Astrocyte of the hippocampus (primary cell): ENCODE data around the gene CACNA1C.

ENCODE experiments used
- DNase-seq: peaks from one replicate; pipeline ENCODE4 v3.0.0; 2011; ENCODE audit warnings: low read depth, low spot score

The CACNA1C gene

DNA sequence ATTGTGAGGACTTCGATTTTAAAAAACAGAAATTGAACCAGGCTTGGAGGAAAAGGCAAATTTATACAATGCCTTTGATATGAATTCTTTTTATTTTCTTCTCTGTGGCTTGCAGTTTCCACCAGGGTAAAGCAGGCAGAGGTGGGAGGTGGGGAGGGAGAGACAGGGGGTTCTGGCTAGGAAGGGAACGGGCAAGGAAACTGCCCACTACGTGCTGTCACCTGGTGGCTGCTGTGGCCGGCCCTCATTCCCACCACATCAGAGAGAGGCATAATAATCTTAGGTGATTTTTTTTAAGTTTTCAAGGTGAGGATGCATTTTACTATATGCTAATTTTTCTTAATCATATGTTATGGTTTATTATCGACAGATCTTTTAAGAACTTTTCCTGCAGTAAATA, 145.8 kb downstream of the CACNA1C start:
- DNase-seq: no peak

- DNase-seq: no peak
Measured at GRCh38 chr12:2205996-2206395, 153.2 kb downstream of the CACNA1C start.

- DNase-seq: peak; percentile 12
Measured at GRCh38 chr12:2208837-2209635, 156.2 kb downstream of the CACNA1C start.

DNA sequence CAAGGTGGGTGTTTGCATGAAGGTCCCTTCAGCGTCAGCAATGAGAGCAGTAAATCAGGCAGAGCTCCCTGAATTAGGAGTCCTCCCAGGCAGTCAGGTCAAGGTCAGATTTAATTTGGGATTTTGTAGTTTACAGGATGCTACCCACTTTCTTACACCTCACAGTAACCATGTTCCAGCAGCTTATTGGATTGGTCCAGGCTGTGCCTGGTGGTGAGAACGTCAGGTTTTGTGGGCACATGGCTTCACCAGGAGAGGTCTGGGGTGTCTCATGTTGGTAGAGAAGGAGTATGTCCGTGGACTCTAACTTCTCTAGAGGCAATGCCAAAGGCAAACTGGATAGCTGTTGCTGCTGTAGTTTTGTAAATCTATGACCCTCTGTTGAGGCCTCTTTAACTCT, 158.3 kb downstream of the CACNA1C start:
- DNase-seq: no peak

GRCh38 chr12:2212537-2212936, 159.8 kb downstream of the CACNA1C start:
- DNase-seq: no peak

GRCh38 chr12:2212971-2213869, 160.4 kb downstream of the CACNA1C start:
- DNase-seq: peak; percentile 52

- no peak for DNase-seq
Measured at GRCh38 chr12:2214411-2214810, 161.6 kb downstream of the CACNA1C start.

DNA sequence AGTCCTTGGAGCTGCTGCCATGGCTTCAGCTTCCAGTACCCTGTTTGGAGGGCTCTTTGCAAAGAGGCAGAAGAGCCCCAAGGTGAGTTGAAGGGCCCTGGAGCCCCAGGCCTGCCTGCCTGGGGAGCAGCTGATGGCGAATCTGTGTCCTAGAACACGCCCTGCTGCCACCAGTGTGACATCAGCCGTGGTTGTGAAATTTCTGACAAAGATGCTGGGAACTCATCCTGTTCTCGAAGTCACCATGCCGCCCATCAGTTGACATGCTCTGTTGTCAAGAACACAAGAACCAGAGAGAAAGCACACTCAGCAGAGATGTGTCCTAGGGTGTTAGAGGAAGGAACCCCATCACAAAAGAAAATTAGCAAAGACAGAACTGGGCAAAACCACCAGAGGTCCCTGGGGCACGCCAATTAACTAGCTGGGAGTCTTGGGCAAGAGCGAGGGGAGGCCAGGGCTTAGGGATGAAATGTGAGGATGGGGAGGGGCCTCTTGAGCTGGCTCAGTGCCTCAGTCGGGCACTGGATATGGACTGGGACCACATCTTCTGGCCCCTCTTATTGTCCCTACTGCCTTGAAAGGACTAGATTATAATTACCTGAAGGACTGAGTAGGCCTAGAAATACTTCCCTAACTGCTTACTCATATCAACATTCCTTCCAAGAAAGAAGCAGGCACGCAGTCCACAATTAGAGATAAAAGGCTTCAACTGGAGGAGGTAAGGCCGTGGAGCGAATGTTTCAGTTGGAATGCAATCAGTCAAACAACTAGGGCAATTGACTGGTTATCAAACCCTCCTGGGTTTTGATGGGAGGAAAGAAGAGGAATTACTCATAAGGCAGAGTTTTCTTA, 163.1 kb downstream of the CACNA1C start:
- peak; percentile 74 for DNase-seq

DNA sequence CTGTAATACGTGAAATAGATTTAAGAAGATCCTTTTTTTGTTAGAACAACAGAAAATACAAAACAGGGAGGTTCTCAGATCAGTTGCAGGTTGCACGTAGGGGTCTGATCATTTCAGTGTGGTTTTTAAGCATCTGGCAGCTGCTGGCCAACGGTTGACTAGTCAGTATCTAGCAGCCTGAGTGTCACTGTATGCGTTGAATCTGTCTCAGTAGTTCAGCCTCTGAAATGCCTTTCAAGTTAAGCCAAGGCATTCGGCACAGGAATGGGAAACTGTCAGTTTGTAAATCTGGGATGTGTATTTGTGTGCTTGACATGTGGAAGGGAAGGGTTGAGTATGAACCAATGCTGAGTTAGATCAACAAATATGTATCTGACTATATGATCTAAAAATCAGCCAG, 165.9 kb downstream of the CACNA1C start:
- DNase-seq: no peak

- no peak for DNase-seq
Measured at GRCh38 chr12:2221030-2221621, 168.3 kb downstream of the CACNA1C start.

DNA sequence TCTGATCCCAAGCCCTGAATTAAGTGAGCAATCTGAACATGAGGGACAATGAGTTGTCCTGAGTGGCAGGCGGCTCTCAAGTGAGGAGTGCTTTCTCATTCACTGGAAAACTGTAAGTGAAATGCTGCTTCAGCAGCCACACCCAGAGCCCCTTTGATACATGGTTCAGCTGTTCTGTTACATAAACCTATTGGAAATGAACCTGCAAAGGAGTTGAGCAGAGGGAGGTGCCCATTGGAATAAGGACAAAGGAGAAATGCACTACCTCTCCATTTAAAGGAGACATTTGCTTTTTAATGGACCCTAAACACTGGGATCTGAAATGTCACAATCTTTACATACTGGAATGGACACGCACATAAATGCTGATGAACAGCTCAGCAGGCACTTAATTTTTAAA, 169.9 kb downstream of the CACNA1C start:
- no peak for DNase-seq

GRCh38 chr12:2224961-2225360, 172.2 kb downstream of the CACNA1C start:
- no peak for DNase-seq

- DNase-seq: no peak
Measured at GRCh38 chr12:2225696-2226095, 172.9 kb downstream of the CACNA1C start.

DNA sequence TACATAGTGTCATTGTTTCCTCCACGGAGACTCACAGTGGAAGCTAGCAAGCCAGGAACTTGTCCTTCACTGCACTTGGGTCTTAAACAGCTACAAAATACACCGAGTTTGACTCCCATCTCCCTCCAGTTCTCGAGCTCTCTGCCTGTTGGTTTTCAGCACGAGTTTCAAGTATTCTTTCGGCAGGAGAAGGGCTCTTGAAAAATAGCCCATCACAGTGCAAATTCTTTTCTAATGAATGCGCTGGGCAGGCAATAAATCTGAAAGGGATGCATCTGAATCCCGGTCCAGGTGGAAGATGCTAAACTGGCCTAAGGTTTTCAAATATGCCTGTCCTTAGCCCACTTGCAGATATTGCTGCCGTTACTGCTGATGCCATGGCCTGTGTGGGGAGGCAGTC, 173.9 kb downstream of the CACNA1C start:
- no peak for DNase-seq

DNA sequence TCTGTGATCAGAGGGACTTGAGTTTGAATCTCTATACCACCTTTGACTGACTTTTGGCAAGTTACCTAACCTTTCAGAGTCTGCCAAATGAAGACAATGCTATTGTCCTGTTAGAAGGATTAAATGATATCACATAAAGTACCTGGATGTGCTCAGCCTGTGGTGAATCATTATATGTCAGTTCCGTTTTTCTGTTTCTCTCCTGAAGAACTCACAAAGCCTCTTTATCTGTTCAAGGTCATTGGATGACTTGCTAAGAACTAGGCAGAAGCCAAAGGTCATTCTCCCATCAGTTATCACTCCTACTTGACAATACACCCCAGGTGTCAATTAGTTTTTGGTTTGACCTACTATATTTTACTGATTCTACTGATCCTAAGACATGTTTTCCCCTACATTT, 174.6 kb downstream of the CACNA1C start:
- DNase-seq: no peak

GRCh38 chr12:2228535-2228934, 175.7 kb downstream of the CACNA1C start:
- DNase-seq: no peak

DNA sequence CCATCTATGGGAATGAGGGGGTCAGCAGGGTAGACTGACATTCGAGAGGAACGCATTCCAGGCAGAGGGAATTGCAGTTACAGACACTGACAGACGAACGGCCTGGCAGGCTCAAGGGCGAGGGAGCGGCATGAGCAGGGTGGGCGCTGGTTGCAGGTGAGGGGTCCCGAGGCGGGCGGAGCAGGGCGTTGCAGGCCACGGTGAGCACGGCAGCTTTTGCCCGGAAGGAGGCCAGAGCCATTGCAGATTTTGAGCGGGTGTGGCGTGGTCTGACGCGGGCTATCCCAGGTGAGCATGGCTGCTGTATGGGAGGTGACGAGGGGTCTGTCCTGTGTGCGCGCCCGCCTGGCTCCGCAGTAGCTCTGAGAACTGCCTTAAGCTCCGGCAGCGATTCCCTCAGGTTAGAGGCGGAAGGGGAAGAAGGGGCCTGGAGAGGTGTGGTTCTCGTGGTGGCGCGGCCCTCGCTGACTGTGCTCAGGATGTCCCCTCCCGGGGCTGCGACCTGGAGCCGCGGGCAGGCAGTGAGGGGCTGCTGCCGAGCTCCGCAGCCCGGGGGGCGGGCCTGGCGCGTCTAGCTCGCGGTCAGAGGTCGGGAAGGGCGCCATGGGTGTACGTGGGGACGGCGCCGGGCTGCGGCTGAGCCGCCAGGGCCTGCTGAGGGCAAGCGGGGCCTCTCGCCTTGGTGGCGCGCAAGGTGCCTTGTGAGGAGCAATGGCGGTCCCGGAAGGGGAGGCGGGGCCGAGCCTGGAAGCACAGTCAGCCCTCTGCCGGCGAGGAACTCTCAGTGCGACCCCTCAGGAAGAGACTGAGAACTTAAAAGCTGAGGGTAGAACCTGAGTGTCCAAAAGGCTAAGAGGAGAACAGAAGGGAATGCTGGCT, 177.1 kb downstream of the CACNA1C start:
- DNase-seq: no peak

DNA sequence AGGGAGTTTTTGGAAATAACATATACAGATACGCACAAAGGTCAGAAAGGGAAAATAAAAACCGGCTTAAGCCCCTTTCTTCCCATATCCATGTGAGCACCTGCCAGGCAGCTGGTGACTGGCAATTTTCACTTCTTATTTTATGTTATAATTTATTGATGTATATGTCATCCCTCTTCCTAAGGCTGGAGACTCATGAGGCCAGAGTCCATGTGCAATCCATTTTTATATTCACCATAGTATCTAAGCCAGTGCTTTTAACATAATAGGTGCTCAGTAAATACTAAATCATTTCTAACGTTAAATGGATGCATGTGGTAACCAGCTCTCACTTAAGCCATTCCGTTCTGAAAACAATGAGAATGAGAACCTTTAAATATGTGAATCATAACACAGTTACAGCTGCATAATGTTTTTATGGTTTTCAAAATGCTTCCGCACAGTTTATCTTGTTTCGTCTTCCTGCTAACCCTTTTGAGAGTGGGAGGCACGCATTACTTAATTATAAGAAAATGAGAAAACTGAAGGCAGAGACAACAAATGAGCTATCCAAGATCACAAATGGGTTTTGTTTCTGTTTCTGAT, 178.3 kb downstream of the CACNA1C start:
- no peak for DNase-seq

GRCh38 chr12:2231956-2232355, 179.2 kb downstream of the CACNA1C start:
- DNase-seq: no peak

DNA sequence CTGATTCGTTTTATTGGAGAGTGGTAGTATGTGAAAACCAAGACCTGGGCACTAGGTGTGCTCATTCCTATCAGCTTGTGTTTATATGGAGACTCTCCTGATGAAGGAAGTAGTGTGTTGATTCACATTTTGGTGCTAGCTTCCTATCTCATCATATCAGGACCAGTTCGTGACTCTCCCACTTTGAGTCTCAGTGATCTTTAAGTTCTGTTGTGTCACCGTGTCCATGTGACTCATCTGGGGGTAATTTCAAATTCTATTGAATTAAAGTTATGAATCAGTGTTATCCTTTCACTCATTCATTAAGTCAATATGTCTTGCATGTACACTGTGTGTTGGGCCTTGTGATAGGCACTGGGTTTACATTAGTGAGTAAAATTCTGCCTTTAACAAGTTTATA, 180.2 kb downstream of the CACNA1C start:
- no peak for DNase-seq
